ENCODE measurements around the gene P3H2. TPM values are rescaled to one million over a fixed set of nuclear protein-coding genes. Genes with fewer than 3 reads are reported as not detected.

P3H2 gene
- total and polyA plus RNA-seq, 9 of the 15 experiments (the other 6 are each of a cell fraction or from before 2014, with no cell fraction given) = 0.04 to 0.26 (median 0.22) TPM; not detected in 6

GRCh38 chr3:190077395-190078045, 43.2 kb downstream of the P3H2 start (continued):
- TF ChIP-seq, protein P1, sequence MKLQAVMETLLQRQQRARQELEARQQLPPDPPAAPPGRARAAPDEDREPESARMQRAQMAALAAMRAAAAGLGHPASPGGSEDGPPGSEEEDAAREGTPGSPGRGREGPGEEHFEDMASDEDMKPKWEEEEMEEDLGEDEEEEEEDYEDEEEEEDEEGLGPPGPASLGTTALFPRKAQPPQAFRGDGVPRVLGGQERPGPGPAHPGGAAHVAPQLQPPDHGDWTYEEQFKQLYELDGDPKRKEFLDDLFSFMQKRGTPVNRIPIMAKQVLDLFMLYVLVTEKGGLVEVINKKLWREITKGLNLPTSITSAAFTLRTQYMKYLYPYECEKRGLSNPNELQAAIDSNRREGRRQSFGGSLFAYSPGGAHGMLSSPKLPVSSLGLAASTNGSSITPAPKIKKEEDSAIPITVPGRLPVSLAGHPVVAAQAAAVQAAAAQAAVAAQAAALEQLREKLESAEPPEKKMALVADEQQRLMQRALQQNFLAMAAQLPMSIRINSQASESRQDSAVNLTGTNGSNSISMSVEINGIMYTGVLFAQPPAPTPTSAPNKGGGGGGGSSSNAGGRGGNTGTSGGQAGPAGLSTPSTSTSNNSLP (IDR thresholded peaks at IDR 0.05; ENCODE audit: borderline replicate concordance, low read depth, low read length) = no peak
- TF ChIP-seq ZBTB34 (CRISPR knock-in tag; IDR thresholded peaks at IDR 0.05) (no peak), SP2 (IDR thresholded peaks at IDR 0.05; ENCODE audit: extremely low read depth, low read depth, low read length, poor library complexity, severe bottlenecking) (no peak)

DNA sequence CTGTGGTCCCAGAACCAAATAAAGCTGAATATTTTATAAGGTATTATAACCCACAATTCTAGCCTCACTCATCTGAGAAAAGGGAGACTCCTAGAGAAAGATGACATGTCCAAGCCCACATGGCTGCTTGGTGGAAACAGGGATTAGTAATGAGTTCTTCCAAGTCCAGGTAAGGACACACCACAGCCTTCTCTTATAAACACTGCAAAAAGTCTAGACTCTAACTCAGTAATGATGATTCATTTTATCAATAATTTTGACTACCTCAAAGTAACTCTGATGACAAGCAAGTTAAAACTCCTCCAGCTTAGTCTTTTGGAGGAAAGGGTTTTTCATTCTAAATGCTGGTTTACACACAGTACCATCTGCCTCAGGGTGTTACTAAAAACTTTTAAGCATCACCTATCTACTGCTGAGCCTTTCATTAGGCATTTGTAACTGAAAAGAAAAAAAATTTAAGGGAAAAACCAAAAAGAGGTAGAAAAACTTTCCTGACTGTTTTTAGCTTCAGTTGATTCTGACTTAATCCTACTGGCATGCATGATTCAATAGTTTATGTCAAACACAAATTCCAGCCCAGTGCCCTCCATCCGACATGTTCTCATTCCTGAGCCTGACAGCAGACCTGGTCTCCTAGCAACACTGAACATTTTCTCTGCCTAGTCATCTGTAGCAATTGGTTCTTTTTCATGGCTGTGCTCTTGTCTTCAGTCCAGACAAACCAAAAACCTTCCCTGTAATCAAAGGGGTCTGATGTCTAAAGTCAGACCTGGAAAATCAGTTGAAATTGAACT, 43.9 kb downstream of the P3H2 start:
- Histone ChIP-seq H3K9ac (ENCODE audit: insufficient read depth in 1 of 2, low read depth in 2 of 2, low read length in 2 of 2) (no peak overlapping the region), H3K36me3 (ENCODE audit: control insufficient read depth, insufficient read depth, low read length) (no peaks in the 10 kb centered on the region), H3K27ac (ENCODE audit: extremely low read depth, low read depth, low read length) (no peak overlapping the region), H2AFZ (ENCODE audit: low read depth, low read length) (no peak overlapping the region), H3K4me1 (replicated peaks in 1 of 2; ENCODE audit: control insufficient read depth in 2 of 2, insufficient read depth in 2 of 2, low read length in 2 of 2) (no peaks in the 10 kb centered on the region), H3K79me2 (ENCODE audit: control insufficient read depth, insufficient read depth, low read length) (no peaks in the 10 kb centered on the region), H4K20me1 (replicated peaks; ENCODE audit: control insufficient read depth, insufficient read depth, low read length) (no peaks in the 10 kb centered on the region), H3K9me1 (ENCODE audit: control insufficient read depth, insufficient read depth, low read length) (no peaks in the 10 kb centered on the region), H3K4me3 (no peak overlapping the region), H3K4me2 (ENCODE audit: insufficient read depth, low read length) (no peak overlapping the region), H3K27me3 (ENCODE audit: control insufficient read depth in 2 of 2, insufficient read depth in 2 of 2, low read length in 2 of 2) (no peaks in the 10 kb centered on the region), H3K9me3 (replicated peaks; ENCODE audit: control insufficient read depth, insufficient read depth, low read depth, low read length) (no peaks in the 10 kb centered on the region)
- POLR2A ChIA-PET = interaction anchor here (0.6 to 1.0 kb wide), 2 partner anchors 8 to 54 kb away, joined by 3 read pairs; no protein-coding TSS in a partner anchor
- CTCF ChIA-PET (ENCODE audit: low intra/inter-chr PET ratio) = no interaction called here
- in situ Hi-C loops (cut with MboI) (no loop called here), intact Hi-C loops (cut with micrococcal nuclease) (no loop called here)
- no TSS peak for BruUV-seq (replicated peaks)
- 0% methylated on average over 1 of the region's 1 CpG for WGBS (ENCODE audit: insufficient coverage, low coverage, missing lambda C conversion rate)
- no peak for FAIRE-seq
- ATAC-seq = no peak
- no peak for DNase-seq (ENCODE audit: extremely low read depth in 1 of 4, low spot score in 3 of 4)
- TF ChIP-seq HDAC1 (IDR thresholded peaks at IDR 0.05) = no peak
- no peak for TF ChIP-seq SRSF9 (IDR thresholded peaks at IDR 0.05; ENCODE audit: borderline replicate concordance, low read depth, low read length)
- no peak for TF ChIP-seq GATAD2B (IDR thresholded peaks at IDR 0.05; ENCODE audit: borderline replicate concordance)
- no peak for TF ChIP-seq ATF3 (IDR thresholded peaks at IDR 0.05)
- TF ChIP-seq ATF3 (CRISPR knock-in tag; conservative IDR thresholded peaks at IDR 0.05) = no peak
- TF ChIP-seq, protein P2, sequence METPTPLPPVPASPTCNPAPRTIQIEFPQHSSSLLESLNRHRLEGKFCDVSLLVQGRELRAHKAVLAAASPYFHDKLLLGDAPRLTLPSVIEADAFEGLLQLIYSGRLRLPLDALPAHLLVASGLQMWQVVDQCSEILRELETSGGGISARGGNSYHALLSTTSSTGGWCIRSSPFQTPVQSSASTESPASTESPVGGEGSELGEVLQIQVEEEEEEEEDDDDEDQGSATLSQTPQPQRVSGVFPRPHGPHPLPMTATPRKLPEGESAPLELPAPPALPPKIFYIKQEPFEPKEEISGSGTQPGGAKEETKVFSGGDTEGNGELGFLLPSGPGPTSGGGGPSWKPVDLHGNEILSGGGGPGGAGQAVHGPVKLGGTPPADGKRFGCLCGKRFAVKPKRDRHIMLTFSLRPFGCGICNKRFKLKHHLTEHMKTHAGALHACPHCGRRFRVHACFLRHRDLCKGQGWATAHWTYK (CRISPR knock-in tag; IDR thresholded peaks at IDR 0.05) = no peak
- TF ChIP-seq ZNF146 (CRISPR knock-in tag; IDR thresholded peaks at IDR 0.05; ENCODE audit: unreplicated experiment) = no peak
- no peak for TF ChIP-seq HSF4 (CRISPR knock-in tag; IDR thresholded peaks at IDR 0.05; ENCODE audit: borderline replicate concordance)
- TF ChIP-seq GABPB1 (CRISPR knock-in tag; IDR thresholded peaks at IDR 0.05) = no peak
- TF ChIP-seq DNMT1 (IDR thresholded peaks at IDR 0.05) = no peak
- no peak for TF ChIP-seq MXI1 (IDR thresholded peaks at IDR 0.05; ENCODE audit: low read depth, low read length)
